B cell (primary cell): ENCODE measurements around the gene RPTN. TPM values are rescaled to one million over a fixed set of nuclear protein-coding genes. Genes with fewer than 3 reads are reported as not detected.

Experiments
- ATAC-seq: fragments of 200-7000 bp; cut with Tn5 transposase; one replicate; pipeline ENCODE4 v1.10.0; 2021; ENCODE audit warnings: low read depth, mild to moderate bottlenecking, moderate number of reproducible peaks, moderate library complexity
- CTCF ChIA-PET: fragments of 350-600 bp; sonication (Branson Sonifier 250); formaldehyde crosslinking; loops from one replicate; lab custom pipeline; 2021; ENCODE audit warnings: antibody characterized with exemption, inconsistent platforms; lab: Charles Lee
- POLR2A ChIA-PET: fragments of 350-600 bp; sonication (Branson Sonifier 250); formaldehyde crosslinking; loops from one replicate; lab custom pipeline; 2021; ENCODE audit warnings: antibody characterized with exemption; lab: Charles Lee
- DNase-seq: peaks from one replicate; pipeline ENCODE4 v3.0.0; 2013
- H2AFZ ChIP-seq: 2 replicates; pipeline ENCODE4 v1.6.1; 2012; ENCODE audit warnings: mild to moderate bottlenecking, low read depth, low read length; ENCODE audit not compliant: insufficient read depth, poor library complexity, severe bottlenecking
- H3K27ac ChIP-seq, 2 donors: 1 replicate in 1 of 2; 2 replicates in 1 of 2; pipeline ENCODE4 v1.5.1; 2012 to 2013; ENCODE audit warnings: low read length in 2 of 2, mild to moderate bottlenecking in 2 of 2, moderate library complexity in 1 of 2
- H3K27me3 ChIP-seq, 4 experiments: fragments of 200-600 bp in 1 of 4; sonication (generic) in 1 of 4; replicated peaks in 1 of 4; 1 replicate in 2 of 4; 2 replicates in 2 of 4; pipeline versions ENCODE4 v1.6.1 to v1.7.0; 2013 to 2016; ENCODE audit warnings: low read length in 3 of 4, mild to moderate bottlenecking in 2 of 4, mixed read lengths in 1 of 4, moderate library complexity in 1 of 4; ENCODE audit not compliant: insufficient read depth in 4 of 4, control insufficient read depth in 3 of 4; ENCODE audit errors: control extremely low read depth in 1 of 4
- H3K36me3 ChIP-seq, 2 experiments: replicated peaks in 1 of 2; 1 replicate in 1 of 2; 2 replicates in 1 of 2; pipeline versions ENCODE4 v1.6.1 to v1.7.1; 2013; ENCODE audit warnings: low read length in 1 of 2; ENCODE audit not compliant: insufficient read depth in 2 of 2, control insufficient read depth in 1 of 2; ENCODE audit errors: control extremely low read depth in 1 of 2, extremely low read depth in 1 of 2
- H3K4me1 ChIP-seq, 2 donors: fragments of 200-600 bp in 1 of 2; sonication (generic) in 1 of 2; 1 replicate in 1 of 2; 2 replicates in 1 of 2; pipeline versions ENCODE4 v1.5.1 to v1.6.1; 2013 to 2017; ENCODE audit warnings: low read length in 2 of 2; ENCODE audit not compliant: control insufficient read depth in 2 of 2, insufficient read depth in 2 of 2
- H3K4me2 ChIP-seq: replicated peaks from 2 replicates; pipeline ENCODE3; 2012; ENCODE audit warnings: mild to moderate bottlenecking, low read depth, low read length; ENCODE audit not compliant: poor library complexity, severe bottlenecking
- H3K4me3 ChIP-seq, 5 experiments: fragments of 200-600 bp in 1 of 5; sonication (generic) in 1 of 5; 1 replicate in 3 of 5; 2 replicates in 2 of 5; pipeline versions ENCODE4 v1.5.1 to v1.7.0; 2011 to 2016; ENCODE audit warnings: low read length in 4 of 5, mild to moderate bottlenecking in 4 of 5, low read depth in 2 of 5, control low read depth in 1 of 5, moderate library complexity in 1 of 5; ENCODE audit not compliant: insufficient read depth in 1 of 5; ENCODE audit errors: control extremely low read depth in 1 of 5, extremely low read depth in 1 of 5
- H3K79me2 ChIP-seq: fragments of 200-600 bp; sonication (generic); one replicate; pipeline ENCODE4 v1.6.0; 2016; ENCODE audit warnings: low read length; ENCODE audit not compliant: control insufficient read depth, insufficient read depth
- H3K9ac ChIP-seq: fragments of 200-600 bp; sonication (generic); 2 replicates; pipeline ENCODE4 v1.6.1; 2017; ENCODE audit warnings: mild to moderate bottlenecking, low read length, moderate library complexity
- H3K9me3 ChIP-seq, 3 donors: one replicate each; pipeline versions ENCODE4 v1.6.1 to v1.7.1; 2013; ENCODE audit warnings: low read length in 2 of 3; ENCODE audit not compliant: control insufficient read depth in 2 of 3, insufficient read depth in 1 of 3; ENCODE audit errors: control extremely low read depth in 1 of 3
- H4K20me1 ChIP-seq: 2 replicates; pipeline ENCODE4 v1.6.0; 2012; ENCODE audit warnings: mild to moderate bottlenecking, low read length; ENCODE audit not compliant: insufficient read depth, control insufficient read depth, poor library complexity, severe bottlenecking
- H3K27ac Mint-ChIP-seq: one replicate; pipeline ENCODE4 v1.8.0; 2021; ENCODE audit warnings: mixed read lengths
- H3K27me3 Mint-ChIP-seq: one replicate; pipeline ENCODE4 v1.8.0; 2021; ENCODE audit warnings: mixed read lengths
- H3K4me1 Mint-ChIP-seq: one replicate; pipeline ENCODE4 v1.8.0; 2021; ENCODE audit warnings: mixed read lengths
- H3K4me3 Mint-ChIP-seq: one replicate; pipeline ENCODE4 v1.8.0; 2021; ENCODE audit warnings: mixed read lengths
- H3K9me3 Mint-ChIP-seq: one replicate; pipeline ENCODE4 v1.8.0; 2022; ENCODE audit warnings: mixed read lengths; ENCODE audit not compliant: insufficient read depth
- CTCF ChIP-seq: fragments of 200-600 bp; IDR thresholded peaks from one replicate; pipeline ENCODE4 v1.8.0; 2022; ENCODE audit warnings: antibody characterized with exemption, mild to moderate bottlenecking
- EZH2 ChIP-seq: IDR thresholded peaks from 2 replicates; pipeline ENCODE4 v1.6.1; 2012; ENCODE audit warnings: borderline replicate concordance, low read depth, mild to moderate bottlenecking, moderate library complexity, low read length; ENCODE audit not compliant: insufficient read depth, poor library complexity, severe bottlenecking
- WGBS: methylation state at CpG from one replicate; pipeline ENCODE4 v1.1.5; 2013; ENCODE audit warnings: missing lambda C conversion rate; ENCODE audit not compliant: insufficient coverage; 5-methylcytosine and 5-hydroxymethylcytosine counted together
- intact Hi-C: fragments of 100-400 bp; cut with micrococcal nuclease; formaldehyde crosslinking; loops from one replicate; pipeline ENCODE4 v1.10.0; 2022
- polyA plus RNA-seq: library from polyadenylated mRNA; depleted of rRNA; stranded (reverse); fragments of >200 nt; gene quantifications from 2 replicates; pipeline ENCODE4 v1.2.3, GENCODE V29; 2012
- total RNA-seq, 2 donors: library from RNA; stranded (reverse); fragments of 120-200 nt in 1 of 2; gene quantifications; 1 replicate in 1 of 2; 2 replicates in 1 of 2; pipeline versions ENCODE4 v1.2.3 to v1.2.4, GENCODE V29; 2013 to 2022

RPTN gene
- total and polyA plus RNA-seq, 2 donors (not counting 1 experiment from before 2014, with no cell fraction given) = not detected

- peaks cover 26% of the 10 kb centered on the region for H3K27me3 Mint-ChIP-seq
- no peaks in the 10 kb centered on the region for H3K36me3 ChIP-seq
- POLR2A ChIA-PET = no interaction called here
- no peak overlapping the region for H3K9ac ChIP-seq
- H3K9me3 ChIP-seq = no peaks in the 10 kb centered on the region
- H3K27ac ChIP-seq = no peak overlapping the region
- CTCF ChIA-PET = interaction anchor here (0.6 to 8.4 kb wide), 15 partner anchors 11 to 272 kb away, joined by 3 to 138 read pairs (median 4); no protein-coding TSS in a partner anchor
- TF ChIP-seq CTCF (no peak), EZH2 (no peak)
- no peak overlapping the region for H3K4me2 ChIP-seq
- H4K20me1 ChIP-seq = no peaks in the 10 kb centered on the region
- DNase-seq (no peak), ATAC-seq (no peak)
- H3K4me1 Mint-ChIP-seq = peaks cover 6% of the 10 kb centered on the region
- H3K27ac Mint-ChIP-seq = no peak overlapping the region
- no peak overlapping the region for H2AFZ ChIP-seq
- H3K9me3 Mint-ChIP-seq = no peaks in the 10 kb centered on the region
- intact Hi-C loops = no loop called here
- peaks cover 0 to 21% (median 2%) of the 10 kb centered on the region in 4 experiments for H3K27me3 ChIP-seq
- 91% methylated on average over 1 of the region's 5 CpGs for WGBS
- no peak overlapping the region for H3K4me3 Mint-ChIP-seq
- H3K4me3 ChIP-seq = no peak overlapping the region
- H3K79me2 ChIP-seq = no peaks in the 10 kb centered on the region
- H3K4me1 ChIP-seq = peaks cover 7 to 11% of the 10 kb centered on the region in 2 donors
These were observed 27.7 kb upstream of the RPTN start for GRCh38 chr1:152186556-152187285.
